Right lobe of liver (tissue), 4 donors: ENCODE measurements around the gene SGTA.

Source experiments
- CTCF ChIP-seq, 4 donors: fragments of 200-600 bp in 3 of 4; fragments of 450-650 bp in 1 of 4; IDR thresholded peaks; one replicate each; pipeline versions ENCODE4 v1.5.1 to v1.8.0; 2016 to 2022; ENCODE audit warnings: antibody characterized with exemption in 4 of 4, mild to moderate bottlenecking in 2 of 4
- POLR2A ChIP-seq: fragments of 450-650 bp; IDR thresholded peaks from one replicate; pipeline ENCODE4 v1.6.1; 2017; ENCODE audit warnings: antibody characterized with exemption, mild to moderate bottlenecking
- donor health status: DM: no; HTN: no; CAD: no.
- donor health status: DM: no; HTN: no; CAD: no.
- donor health status: DM: no; HTN: yes; CAD: no.

- no peak for TF ChIP-seq POLR2A
- no peak for TF ChIP-seq CTCF (IDR thresholded peaks at IDR 0.05)
Measured at GRCh38 chr19:2777952-2778683, 5.0 kb downstream of the SGTA start.
